Thymus (tissue), 11 donors: ENCODE data around the gene PSRC1. TPM values are rescaled to one million over a fixed set of nuclear protein-coding genes. Genes with fewer than 3 reads are reported as not detected.

Source experiments
- DNase-seq, 9 donors: peaks; one replicate each; pipeline ENCODE4 v3.0.0-alpha.2; 2013; ENCODE audit warnings: low spot score in 9 of 9, low read depth in 6 of 9, missing footprints in 1 of 9
- H3K27ac ChIP-seq, 2 donors: one replicate each; pipeline ENCODE4 v1.5.1; 2013; ENCODE audit warnings: control low read depth in 1 of 2, low read depth in 1 of 2, low read length in 1 of 2, mild to moderate bottlenecking in 1 of 2, moderate library complexity in 1 of 2
- H3K27me3 ChIP-seq, 2 donors: one replicate each; pipeline ENCODE4 v1.5.1; 2013; ENCODE audit warnings: low read length in 1 of 2; ENCODE audit not compliant: control insufficient read depth in 2 of 2, insufficient read depth in 1 of 2
- H3K36me3 ChIP-seq, 2 donors: one replicate each; pipeline ENCODE4 v1.5.1; 2013; ENCODE audit warnings: low read length in 1 of 2, mild to moderate bottlenecking in 1 of 2, moderate library complexity in 1 of 2; ENCODE audit not compliant: control insufficient read depth in 2 of 2, insufficient read depth in 2 of 2
- H3K4me1 ChIP-seq, 2 donors: one replicate each; pipeline ENCODE4 v1.5.1; 2013; ENCODE audit warnings: low read length in 2 of 2; ENCODE audit not compliant: control insufficient read depth in 2 of 2, insufficient read depth in 2 of 2
- H3K4me3 ChIP-seq, 2 donors: one replicate each; pipeline ENCODE4 v1.5.1; 2013; ENCODE audit warnings: low read length in 2 of 2, control low read depth in 1 of 2, mild to moderate bottlenecking in 1 of 2
- H3K9me3 ChIP-seq, 2 donors: one replicate each; pipeline ENCODE4 v1.5.1; 2013; ENCODE audit warnings: low read length in 1 of 2, mild to moderate bottlenecking in 1 of 2; ENCODE audit not compliant: control insufficient read depth in 2 of 2, insufficient read depth in 1 of 2
- WGBS: extraction: QIAGEN DNeasy Blood & Tissue Kit; methylation state at CpG from one replicate; pipeline ENCODE4 v1.1.7; 2013; 5-methylcytosine and 5-hydroxymethylcytosine counted together
- polyA plus RNA-seq: library from polyadenylated mRNA; stranded (reverse); fragments of 200-250 nt; gene quantifications from one replicate; pipeline ENCODE4 v1.2.3, GENCODE V29; 2013
- total RNA-seq: library from RNA; stranded (reverse); fragments of 120-200 nt; gene quantifications from one replicate; pipeline ENCODE4 v1.2.4, GENCODE V29; 2013
- donor health status: healthy.

Gene PSRC1
- total and polyA plus RNA-seq, 2 donors, result 5.8 to 16.6 TPM

DNA sequence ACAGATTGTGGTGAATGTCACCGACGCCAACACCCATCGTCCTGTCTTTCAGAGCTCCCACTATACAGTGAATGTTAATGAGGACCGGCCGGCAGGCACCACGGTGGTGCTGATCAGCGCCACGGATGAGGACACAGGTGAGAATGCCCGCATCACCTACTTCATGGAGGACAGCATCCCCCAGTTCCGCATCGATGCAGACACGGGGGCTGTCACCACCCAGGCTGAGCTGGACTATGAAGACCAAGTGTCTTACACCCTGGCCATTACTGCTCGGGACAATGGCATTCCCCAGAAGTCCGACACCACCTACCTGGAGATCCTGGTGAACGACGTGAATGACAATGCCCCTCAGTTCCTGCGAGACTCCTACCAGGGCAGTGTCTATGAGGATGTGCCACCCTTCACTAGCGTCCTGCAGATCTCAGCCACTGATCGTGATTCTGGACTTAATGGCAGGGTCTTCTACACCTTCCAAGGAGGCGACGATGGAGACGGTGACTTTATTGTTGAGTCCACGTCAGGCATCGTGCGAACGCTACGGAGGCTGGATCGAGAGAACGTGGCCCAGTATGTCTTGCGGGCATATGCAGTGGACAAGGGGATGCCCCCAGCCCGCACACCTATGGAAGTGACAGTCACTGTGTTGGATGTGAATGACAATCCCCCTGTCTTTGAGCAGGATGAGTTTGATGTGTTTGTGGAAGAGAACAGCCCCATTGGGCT lies 30.6 kb downstream of the PSRC1 start:
- Histone ChIP-seq H3K36me3 (no peaks in the 10 kb centered on the region), H3K27ac (no peak overlapping the region), H3K4me3 (no peak overlapping the region), H3K4me1 (peaks cover 9 to 29% of the 10 kb centered on the region in 2 donors), H3K27me3 (peaks cover 10 to 38% of the 10 kb centered on the region in 2 donors), H3K9me3 (peaks cover 0 to 15% of the 10 kb centered on the region in 2 donors)
- 97% methylated on average over 31 of the region's 31 CpGs for WGBS
- DNase-seq, result no peak

GRCh38 chr1:109251277-109252166 lies 31.4 kb downstream of the PSRC1 start:
- Histone ChIP-seq H3K36me3 (no peaks in the 10 kb centered on the region), H3K4me1 (peaks cover 9 to 29% of the 10 kb centered on the region in 2 donors), H3K9me3 (peaks cover 0 to 15% of the 10 kb centered on the region in 2 donors), H3K27ac (no peak overlapping the region), H3K4me3 (no peak overlapping the region), H3K27me3 (peaks cover 10 to 39% of the 10 kb centered on the region in 2 donors)
- WGBS, result 96% methylated on average over 32 of the region's 32 CpGs
- no peak for DNase-seq

GRCh38 chr1:109250454-109251276 lies 32.3 kb downstream of the PSRC1 start:
- no peak for DNase-seq

DNA sequence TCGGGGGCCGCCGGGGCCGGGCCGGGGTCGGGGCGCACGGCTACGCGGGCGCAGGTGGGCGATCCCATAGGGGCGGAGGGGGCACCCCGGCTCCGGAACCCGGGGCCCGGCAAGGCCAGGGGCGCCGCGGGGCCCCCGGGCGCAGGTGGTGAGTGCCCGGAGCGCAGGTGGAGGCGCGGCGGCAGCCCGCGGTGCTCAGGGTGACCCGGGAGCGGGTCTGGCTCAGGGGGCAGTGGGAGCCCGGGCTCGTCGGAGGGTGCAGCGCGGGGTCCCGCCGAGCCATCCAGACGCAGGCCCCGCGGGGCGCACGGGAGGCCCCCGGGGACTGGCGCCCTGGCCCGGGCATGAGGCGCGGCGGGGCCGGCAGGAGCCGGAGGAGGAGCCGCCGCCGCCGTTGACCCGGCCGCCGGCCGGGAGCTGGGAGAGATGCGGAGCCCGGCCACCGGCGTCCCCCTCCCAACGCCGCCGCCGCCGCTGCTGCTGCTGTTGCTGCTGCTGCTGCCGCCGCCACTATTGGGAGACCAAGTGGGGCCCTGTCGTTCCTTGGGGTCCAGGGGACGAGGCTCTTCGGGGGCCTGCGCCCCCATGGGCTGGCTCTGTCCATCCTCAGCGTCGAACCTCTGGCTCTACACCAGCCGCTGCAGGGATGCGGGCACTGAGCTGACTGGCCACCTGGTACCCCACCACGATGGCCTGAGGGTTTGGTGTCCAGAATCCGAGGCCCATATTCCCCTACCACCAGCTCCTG lies 33.1 kb downstream of the PSRC1 start:
- 3% methylated on average over 80 of the region's 80 CpGs for WGBS
- Histone ChIP-seq H3K27ac (no peak overlapping the region), H3K9me3 (peaks cover 0 to 15% of the 10 kb centered on the region in 2 donors), H3K4me3 (peak overlapping the region; percentile 23 to 76), H3K4me1 (peaks cover 9 to 26% of the 10 kb centered on the region in 2 donors), H3K36me3 (no peaks in the 10 kb centered on the region), H3K27me3 (peaks cover 10 to 39% of the 10 kb centered on the region in 2 donors)
- no peak for DNase-seq

More at GRCh38 chr1:109250454-109251276, 32.3 kb downstream of the PSRC1 start:
- Histone ChIP-seq H3K36me3 (no peaks in the 10 kb centered on the region), H3K27me3 (peaks cover 10 to 39% of the 10 kb centered on the region in 2 donors), H3K4me3 (peak overlapping the region; percentile 23 to 76), H3K27ac (no peak overlapping the region), H3K9me3 (peaks cover 0 to 15% of the 10 kb centered on the region in 2 donors), H3K4me1 (peaks cover 9 to 29% of the 10 kb centered on the region in 2 donors)
- 95% methylated on average over 33 of the region's 33 CpGs for WGBS

DNA sequence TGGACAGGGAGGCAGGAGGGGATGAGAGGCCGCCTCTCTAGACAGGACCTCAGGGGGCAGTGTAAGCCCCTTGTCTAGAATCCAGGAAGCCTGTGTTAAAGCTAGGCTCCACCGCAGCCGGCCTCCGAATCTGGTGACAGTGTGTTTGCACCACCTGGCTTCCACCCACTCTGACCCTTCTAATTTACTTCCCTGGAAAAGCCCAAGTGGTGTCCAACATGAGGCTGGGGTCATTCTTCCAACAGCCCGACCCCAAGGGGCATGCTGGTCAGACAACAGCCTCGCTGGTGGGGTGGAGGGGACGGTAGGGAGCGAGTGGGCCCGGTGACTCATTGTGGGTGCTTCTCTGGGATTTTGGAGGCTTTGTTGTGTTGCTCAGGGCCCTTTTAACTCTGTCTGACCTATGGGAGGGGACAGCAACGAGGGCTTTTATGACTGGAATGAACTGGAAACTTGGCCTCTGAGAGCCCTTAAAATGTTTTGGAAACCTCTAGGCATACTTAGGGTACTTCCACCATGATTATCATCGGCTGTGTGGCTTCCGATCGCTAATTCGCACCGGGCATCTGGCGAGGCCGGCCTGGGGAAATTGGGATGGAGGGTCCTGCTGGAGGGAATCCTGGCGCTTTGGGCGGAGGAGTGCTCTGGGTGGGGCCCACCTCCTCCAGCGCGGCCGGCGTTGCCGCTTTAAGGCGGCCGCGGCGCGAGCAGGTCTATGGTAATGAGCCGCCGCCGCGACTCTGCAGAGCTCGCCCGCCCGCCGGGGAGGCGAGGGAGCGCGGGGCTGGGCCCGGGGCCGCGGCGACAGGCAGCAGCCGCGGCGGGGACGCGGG lies 33.9 kb downstream of the PSRC1 start, which contains the start of gene CELSR2:
TSS of gene CELSR2 (plus strand) at position 743 of the 833 bp plus-strand sequence. CDS start 541 bp downstream, outside the sequence.
- 17% methylated on average over 49 of the region's 49 CpGs for WGBS
- DNase-seq, result peak in 8 of 9 donors; percentile 18 to 84 (median 66)
- Histone ChIP-seq H3K27ac (no peak within 1 kb of the TSS), H3K36me3 (no peaks in the 10 kb centered on the region), H3K27me3 (peaks cover 10 to 42% of the 10 kb centered on the region in 2 donors), H3K9me3 (peaks cover 0 to 15% of the 10 kb centered on the region in 2 donors), H3K4me1 (peaks cover 9 to 18% of the 10 kb centered on the region in 2 donors), H3K4me3 (peak within 1 kb of the TSS; percentile 23 to 76)

- Histone ChIP-seq H3K27me3 (peaks cover 10 to 43% of the 10 kb centered on the region in 2 donors), H3K4me3 (no peak overlapping the region), H3K36me3 (no peaks in the 10 kb centered on the region), H3K27ac (no peak overlapping the region), H3K4me1 (peaks cover 9 to 16% of the 10 kb centered on the region in 2 donors), H3K9me3 (peaks cover 0 to 15% of the 10 kb centered on the region in 2 donors)
- DNase-seq, result no peak
- 98% methylated on average over 7 of the region's 7 CpGs for WGBS
Measured at GRCh38 chr1:109248444-109248796, 34.5 kb downstream of the PSRC1 start.

DNA sequence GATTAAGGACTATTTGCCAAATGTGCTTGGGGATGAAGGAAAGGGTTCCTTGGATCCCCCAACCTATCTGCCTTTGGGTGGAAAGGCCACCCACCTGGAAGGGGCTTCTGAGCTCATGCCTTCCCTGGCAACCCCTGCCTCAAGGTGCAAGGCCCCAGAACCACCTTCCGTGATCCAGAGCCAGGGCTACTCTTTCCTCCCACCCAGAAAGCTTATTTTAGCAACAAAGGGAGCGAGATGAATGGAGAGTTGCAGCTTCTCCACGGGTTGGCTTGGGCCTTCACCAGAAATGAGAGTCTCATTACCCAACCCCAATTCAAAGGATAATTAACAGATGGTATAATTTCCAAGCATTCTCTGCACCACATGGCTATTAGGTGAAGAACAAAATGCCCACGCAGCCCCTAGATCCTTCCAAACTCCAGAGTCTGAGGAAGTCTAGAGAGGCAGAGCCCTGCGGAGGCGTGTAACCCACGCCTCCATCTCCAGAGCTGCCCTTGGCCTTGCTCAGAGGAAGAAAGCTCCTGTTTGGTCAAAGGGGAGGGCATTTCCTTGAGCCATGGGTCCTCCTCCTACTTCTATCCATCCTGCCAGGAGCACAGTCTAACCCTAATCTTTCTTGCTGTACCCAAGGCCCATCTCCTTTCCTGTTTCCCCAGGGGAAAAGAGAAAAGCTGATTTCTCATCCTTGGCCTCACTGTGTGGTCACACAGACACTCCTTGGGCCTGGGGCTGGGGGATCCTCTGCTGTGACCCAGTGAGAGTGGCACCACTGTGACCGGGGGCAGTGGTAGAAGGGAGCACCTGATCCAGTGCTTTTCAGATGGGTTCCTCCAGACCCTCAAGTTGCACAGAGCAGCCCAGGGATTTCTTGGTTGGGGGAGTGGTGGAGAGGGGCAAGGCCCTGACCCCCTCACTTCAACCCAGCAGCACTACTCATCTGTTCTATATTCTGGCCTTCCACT lies 35.3 kb downstream of the PSRC1 start:
- WGBS, result 91% methylated on average over 8 of the region's 8 CpGs
- Histone ChIP-seq H3K4me3 (no peak overlapping the region), H3K9me3 (peaks cover 0 to 15% of the 10 kb centered on the region in 2 donors), H3K36me3 (no peaks in the 10 kb centered on the region), H3K4me1 (peaks cover 9 to 14% of the 10 kb centered on the region in 2 donors), H3K27me3 (peaks cover 10 to 50% of the 10 kb centered on the region in 2 donors), H3K27ac (no peak overlapping the region)
- DNase-seq, result no peak
